HepG2 (cell line): ENCODE data around the gene HSDL2. TPM values are rescaled to one million over a fixed set of nuclear protein-coding genes. Genes with fewer than 3 reads are reported as not detected.

Experiments
- ATAC-seq: fragments of 200-7000 bp; cut with Tn5 transposase; 3 replicates; pipeline ENCODE4 v1.9.1; 2020; ENCODE audit warnings: mild to moderate bottlenecking, moderate library complexity
- BruUV-seq: library from RNA; stranded (reverse); fragments of 400-500 nt; replicated peaks from 2 replicates; lab custom pipeline; 2021; lab: Mats Ljungman, UMichigan
- CTCF ChIA-PET: fragments of 300-600 bp; formaldehyde crosslinking; extraction: SDS; loops from one replicate; lab custom pipeline; 2021; ENCODE audit warnings: low total read pairs, inconsistent platforms, low intra/inter-chr PET ratio; lab: Yijun Ruan, JAX
- POLR2A ChIA-PET: fragments of 350-600 bp; sonication (Branson Sonifier 250); formaldehyde crosslinking; loops from one replicate; lab custom pipeline; 2020; ENCODE audit warnings: antibody characterized with exemption, inconsistent platforms; lab: Yijun Ruan, JAX
- DNase-seq: peaks from one replicate; pipeline ENCODE4 v3.0.0-alpha.2; 2015; ENCODE audit warnings: low spot score
- FAIRE-seq: peaks from 3 replicates; lab custom pipeline; 2011; peaks lifted over from hg19 to GRCh38; lab: Jason Lieb, UNC
- H2AFZ ChIP-seq: one replicate; pipeline ENCODE4 v1.6.1; 2011; ENCODE audit warnings: low read length, inconsistent platforms
- H3K27ac ChIP-seq: fragments of 300-600 bp; 3 replicates; pipeline ENCODE4 v1.8.0; 2011; ENCODE audit warnings: mixed run types, mild to moderate bottlenecking, mixed read lengths, low read length, inconsistent platforms; ENCODE audit not compliant: insufficient read depth; ENCODE audit errors: extremely low read length
- H3K27me3 ChIP-seq, 2 experiments: fragments of 200-600 bp in 1 of 2; 2 replicates in 1 of 2; 3 replicates in 1 of 2; pipeline versions ENCODE4 v1.6.0 to v1.8.0; 2011; ENCODE audit warnings: low read length in 2 of 2, mild to moderate bottlenecking in 2 of 2, moderate library complexity in 2 of 2, inconsistent platforms in 1 of 2; ENCODE audit not compliant: insufficient read depth in 2 of 2, control insufficient read depth in 1 of 2
- H3K36me3 ChIP-seq, 2 experiments: fragments of 200-600 bp in 1 of 2; replicated peaks in 1 of 2; 2 replicates in 1 of 2; 3 replicates in 1 of 2; pipeline versions ENCODE4 v1.5.1 to v1.8.0; 2011; ENCODE audit warnings: low read length in 2 of 2, inconsistent platforms in 1 of 2; ENCODE audit not compliant: insufficient read depth in 2 of 2, control insufficient read depth in 1 of 2
- H3K4me1 ChIP-seq: 2 replicates; pipeline ENCODE4 v1.5.1; 2012; ENCODE audit warnings: low read length, inconsistent platforms; ENCODE audit not compliant: insufficient read depth
- H3K4me2 ChIP-seq: 2 replicates; pipeline ENCODE4 v1.6.0; 2011; ENCODE audit warnings: low read depth, low read length, inconsistent platforms
- H3K4me3 ChIP-seq, 3 experiments: fragments of 200-600 bp in 1 of 3; sonication (generic), shearing (Covaris generic) in 1 of 3; replicated peaks in 1 of 3; 2 replicates each; pipeline ENCODE4 v1.5.1; 2011 to 2016; ENCODE audit warnings: low read length in 3 of 3, inconsistent platforms in 2 of 3, low read depth in 2 of 3, mild to moderate bottlenecking in 2 of 3, control low read depth in 1 of 3, mixed read lengths in 1 of 3; ENCODE audit not compliant: insufficient read depth in 1 of 3
- H3K79me2 ChIP-seq: one replicate; pipeline ENCODE4 v1.6.1; 2011; ENCODE audit warnings: low read length, inconsistent platforms; ENCODE audit not compliant: insufficient read depth
- H3K9ac ChIP-seq: 2 replicates; pipeline ENCODE4 v1.6.0; 2011; ENCODE audit warnings: mild to moderate bottlenecking, low read depth, low read length, inconsistent platforms; ENCODE audit not compliant: insufficient read depth
- H3K9me3 ChIP-seq: 2 replicates; pipeline ENCODE4 v1.5.1; 2012; ENCODE audit warnings: mild to moderate bottlenecking, low read length
- H4K20me1 ChIP-seq: 2 replicates; pipeline ENCODE4 v1.6.0; 2011; ENCODE audit warnings: inconsistent platforms, mild to moderate bottlenecking, low read length, moderate library complexity; ENCODE audit not compliant: insufficient read depth
- BCLAF1 ChIP-seq: fragments of 450-650 bp; IDR thresholded peaks from 2 replicates; pipeline ENCODE4 v1.6.1; 2017; ENCODE audit warnings: mild to moderate bottlenecking
- CCAR2 ChIP-seq: fragments of 200-400 bp; formaldehyde crosslinking; optimal IDR thresholded peaks from 2 replicates; pipeline ENCODE3; 2018; ENCODE audit warnings: low read depth, mild to moderate bottlenecking, low read length, moderate library complexity
- KMT2B ChIP-seq: IDR thresholded peaks from 2 replicates; pipeline ENCODE4 v1.6.1; 2016; ENCODE audit warnings: missing genetic modification reagents, missing compliant biosample characterization
- MIXL1 ChIP-seq: IDR thresholded peaks from 2 replicates; pipeline ENCODE4 v1.6.1; 2016
- NFRKB ChIP-seq: fragments of 450-650 bp; IDR thresholded peaks from 2 replicates; pipeline ENCODE4 v1.6.1; 2017
- SAP130 ChIP-seq: IDR thresholded peaks from 2 replicates; pipeline ENCODE4 v1.6.1; 2016; ENCODE audit warnings: low read depth
- SIX4 ChIP-seq: sonication (generic); formaldehyde crosslinking; IDR thresholded peaks from 2 replicates; pipeline ENCODE4 v1.4.0; 2020; ENCODE audit warnings: missing genetic modification reagents
- TGIF2 ChIP-seq: IDR thresholded peaks from 2 replicates; pipeline ENCODE4 v1.6.1; 2016; ENCODE audit warnings: control low read depth, missing compliant biosample characterization
- ZBTB20 ChIP-seq: sonication (generic); formaldehyde crosslinking; IDR thresholded peaks from 2 replicates; pipeline ENCODE4 v1.8.1; 2023; ENCODE audit warnings: missing genetic modification reagents, low read depth, mild to moderate bottlenecking, borderline replicate concordance
- ZKSCAN1 ChIP-seq: fragments of 150-350 bp; IDR thresholded peaks from 2 replicates; pipeline ENCODE4 v1.6.1; 2014; ENCODE audit warnings: low read length
- ZNF512 ChIP-seq: sonication (generic); formaldehyde crosslinking; IDR thresholded peaks from 2 replicates; pipeline ENCODE4 v1.4.0; 2020; ENCODE audit warnings: mild to moderate bottlenecking, missing genetic modification reagents
- ZNF546 ChIP-seq: sonication (generic); formaldehyde crosslinking; conservative IDR thresholded peaks from 2 replicates; pipeline ENCODE4 v1.8.1; 2023; ENCODE audit warnings: mild to moderate bottlenecking, missing genetic modification reagents
- ZNF768 ChIP-seq: sonication (generic); formaldehyde crosslinking; IDR thresholded peaks from 2 replicates; pipeline ENCODE4 v1.4.0; 2020; ENCODE audit warnings: missing genetic modification reagents
- ZNF883 ChIP-seq: sonication (generic); formaldehyde crosslinking; IDR thresholded peaks from 2 replicates; pipeline ENCODE4 v1.5.1; 2020; ENCODE audit warnings: mild to moderate bottlenecking, missing genetic modification reagents; ENCODE audit errors: not compliant biosample characterization
- in situ Hi-C: cut with HindIII; loops from 2 replicates; pipeline ENCODE4 v1.10.0; 2017; ENCODE audit warnings: low pct_unique_long_range_greater_than_20kb; ENCODE audit not compliant: extremely low pct_ligation_motif_present
- intact Hi-C: fragments of 100-400 bp; cut with micrococcal nuclease; formaldehyde crosslinking; loops from one replicate; pipeline ENCODE4 v1.10.0; 2022; ENCODE audit not compliant: unreplicated experiment
- polyA plus RNA-seq, 8 experiments: library from polyadenylated mRNA; depleted of rRNA in 3 of 8; stranded (reverse) in 7 of 8; unstranded in 1 of 8; fragments of >200 nt; fragmentation: Illumina TruSeq in 4 of 8; extraction: Trizol in 4 of 8; gene quantifications; 2 replicates each; pipeline versions ENCODE4 v1.2.1 to v1.2.3, GENCODE V29; 2011 to 2016; ENCODE audit warnings: low read depth in 4 of 8, missing spikeins in 1 of 8, mixed read lengths in 1 of 8; ENCODE audit not compliant: insufficient read depth in 1 of 8
- total RNA-seq, 5 experiments: library from RNA; depleted of rRNA; stranded (reverse); fragments of >200 nt; fragmentation: Illumina TruSeq; extraction: Trizol; gene quantifications; 2 replicates each; pipeline ENCODE4 v1.2.3, GENCODE V29; 2016; ENCODE audit warnings: low read depth in 1 of 5
- TF ChIP-seq, protein P1 (sequence below): sonication (generic); formaldehyde crosslinking; IDR thresholded peaks from 2 replicates; pipeline ENCODE4 v1.4.0; 2020; ENCODE audit warnings: missing genetic modification reagents

HSDL2 gene
- total and polyA plus RNA-seq, 2 of the 13 experiments (the other 11 are each of a cell fraction or from before 2014, with no cell fraction given), result 55.3 to 80.2 TPM

GRCh38 chr9:112366591-112366990 lies 13.3 kb upstream of the HSDL2 start (continued):
- no peak for TF ChIP-seq ZBTB20 (CRISPR knock-in tag)
- no peak for TF ChIP-seq ZNF546
- TF ChIP-seq MIXL1, result no peak
- no peak for TF ChIP-seq ZNF512 (CRISPR knock-in tag)
- no peak for TF ChIP-seq BCLAF1
- TF ChIP-seq ZNF883 (CRISPR knock-in tag), result no peak
- no peak for TF ChIP-seq NFRKB
- no peak for TF ChIP-seq ZKSCAN1
- peak; percentile 19; the same call in 1 of the 2 replicates for TF ChIP-seq SAP130 (CRISPR knock-in tag)
- TF ChIP-seq, all 625 proteins: peak for 15

DNA sequence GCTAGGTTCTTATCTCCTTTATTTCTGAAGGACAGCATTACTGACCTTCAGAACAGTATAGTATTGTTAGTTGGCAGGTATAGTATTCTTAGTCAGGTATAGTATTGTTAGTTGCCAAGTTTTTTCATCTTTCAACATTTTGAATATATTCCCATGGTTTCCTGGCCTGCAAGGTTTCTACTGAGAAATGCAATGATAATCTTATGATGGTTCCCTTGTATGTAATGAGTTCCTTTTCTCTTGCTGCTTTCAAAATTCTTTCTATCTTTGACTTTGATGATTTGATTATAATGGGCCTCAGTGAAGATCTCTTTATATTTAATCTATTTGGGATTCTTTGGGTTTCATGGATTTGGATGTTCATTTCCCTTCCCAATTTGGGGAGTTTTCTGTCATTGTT lies 12.4 kb upstream of the HSDL2 start:
- intact Hi-C loops, result no loop called here
- CTCF ChIA-PET, result interaction anchor here (0.8 kb wide), 1 partner anchor 281 kb away, joined by 4 read pairs; no protein-coding TSS in a partner anchor

More for the DNA sequence above, 12.4 kb upstream of the HSDL2 start:
- Histone ChIP-seq H3K9ac (no peak overlapping the region), H3K79me2 (no peaks in the 10 kb centered on the region), H3K4me3 (no peak overlapping the region), H4K20me1 (no peaks in the 10 kb centered on the region), H3K27ac (no peak overlapping the region), H3K27me3 (no peaks in the 10 kb centered on the region), H3K4me1 (peaks cover 7% of the 10 kb centered on the region; the same call in 1 of the 2 replicates), H3K9me3 (peaks cover 13% of the 10 kb centered on the region; the same call in 1 of the 2 replicates), H3K36me3 (no peaks in the 10 kb centered on the region; a peak in 1 of 5 replicates), H3K4me2 (no peak overlapping the region), H2AFZ (no peak overlapping the region)
- TF ChIP-seq CCAR2 (no peak), KMT2B (CRISPR knock-in tag) (no peak), TGIF2 (no peak), ZNF768 (no peak), SIX4 (CRISPR knock-in tag) (no peak)
- TF ChIP-seq, protein P1, sequence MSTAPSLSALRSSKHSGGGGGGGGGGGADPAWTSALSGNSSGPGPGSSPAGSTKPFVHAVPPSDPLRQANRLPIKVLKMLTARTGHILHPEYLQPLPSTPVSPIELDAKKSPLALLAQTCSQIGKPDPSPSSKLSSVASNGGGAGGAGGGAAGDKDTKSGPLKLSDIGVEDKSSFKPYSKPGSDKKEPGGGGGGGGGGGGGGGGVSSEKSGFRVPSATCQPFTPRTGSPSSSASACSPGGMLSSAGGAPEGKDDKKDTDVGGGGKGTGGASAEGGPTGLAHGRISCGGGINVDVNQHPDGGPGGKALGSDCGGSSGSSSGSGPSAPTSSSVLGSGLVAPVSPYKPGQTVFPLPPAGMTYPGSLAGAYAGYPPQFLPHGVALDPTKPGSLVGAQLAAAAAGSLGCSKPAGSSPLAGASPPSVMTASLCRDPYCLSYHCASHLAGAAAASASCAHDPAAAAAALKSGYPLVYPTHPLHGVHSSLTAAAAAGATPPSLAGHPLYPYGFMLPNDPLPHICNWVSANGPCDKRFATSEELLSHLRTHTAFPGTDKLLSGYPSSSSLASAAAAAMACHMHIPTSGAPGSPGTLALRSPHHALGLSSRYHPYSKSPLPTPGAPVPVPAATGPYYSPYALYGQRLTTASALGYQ (CRISPR knock-in tag), result no peak
- POLR2A ChIA-PET, result interaction anchor here (1.2 to 2.3 kb wide), 2 partner anchors 12 to 20 kb away, joined by 5 to 15 read pairs; partner anchors contain the start of gene HSDL2
- in situ Hi-C loops, result loop anchor here (25.0 kb wide), 1 partner anchor 605 kb away; no protein-coding TSS in a partner anchor
- ATAC-seq (no peak), FAIRE-seq (no peak), DNase-seq (no peak)
- no TSS peak for BruUV-seq
